OCI-LY7 (cell line): ENCODE data around the gene MACROH2A2. TPM values are rescaled to one million over a fixed set of nuclear protein-coding genes. Genes with fewer than 3 reads are reported as not detected.

Experiments
- BruUV-seq: library from RNA; stranded (reverse); fragments of 400-500 nt; replicated peaks from 2 replicates; lab custom pipeline; 2021; lab: Mats Ljungman, UMichigan
- CTCF ChIA-PET: fragments of 300-600 bp; sonication (Branson Sonifier 250); formaldehyde crosslinking; loops from one replicate; lab custom pipeline; 2022; ENCODE audit warnings: antibody characterized with exemption; ENCODE audit not compliant: unreplicated experiment; lab: Charles Lee
- POLR2A ChIA-PET: fragments of 300-600 bp; sonication (Branson Sonifier 250); formaldehyde crosslinking; loops from one replicate; lab custom pipeline; 2022; ENCODE audit warnings: antibody characterized with exemption; lab: Charles Lee
- DNase-seq: peaks from one replicate; pipeline ENCODE4 v3.0.0-alpha.2; 2015; ENCODE audit warnings: low spot score
- H2AFZ ChIP-seq: fragments of 200-600 bp; sonication (generic), shearing (Covaris generic); 2 replicates; pipeline ENCODE4 v1.6.1; 2014; ENCODE audit warnings: mild to moderate bottlenecking, antibody characterized with exemption, low read length, moderate library complexity
- H3K27ac ChIP-seq: fragments of 200-600 bp; sonication (generic); 2 replicates; pipeline ENCODE4 v1.5.1; 2014; ENCODE audit warnings: mixed run types, low read depth, mild to moderate bottlenecking, moderate library complexity, low read length, inconsistent platforms; ENCODE audit not compliant: poor library complexity, severe bottlenecking
- H3K36me3 ChIP-seq: fragments of 200-600 bp; sonication (generic); 2 replicates; pipeline ENCODE4 v1.6.1; 2014; ENCODE audit warnings: mild to moderate bottlenecking, antibody characterized with exemption, low read length, moderate library complexity, mixed read lengths; ENCODE audit not compliant: insufficient read depth
- H3K4me1 ChIP-seq: fragments of 200-600 bp; sonication (generic); 2 replicates; pipeline ENCODE4 v1.5.1; 2014; ENCODE audit warnings: mild to moderate bottlenecking, low read length; ENCODE audit not compliant: insufficient read depth, poor library complexity, severe bottlenecking
- H3K4me2 ChIP-seq: fragments of 200-600 bp; sonication (generic); 2 replicates; pipeline ENCODE4 v1.6.1; 2014; ENCODE audit warnings: mild to moderate bottlenecking, low read length
- H3K4me3 ChIP-seq: fragments of 200-600 bp; sonication (generic); 2 replicates; pipeline ENCODE4 v1.5.1; 2014; ENCODE audit warnings: mild to moderate bottlenecking, low read depth, low read length; ENCODE audit not compliant: poor library complexity, severe bottlenecking
- H3K79me2 ChIP-seq: fragments of 200-600 bp; sonication (generic); 2 replicates; pipeline ENCODE4 v1.6.1; 2016; ENCODE audit warnings: low read depth, mild to moderate bottlenecking, low read length, moderate library complexity, mixed read lengths; ENCODE audit not compliant: insufficient read depth
- H3K9me2 ChIP-seq: fragments of 200-600 bp; sonication (generic); 2 replicates; pipeline ENCODE4 v1.6.1; 2016; ENCODE audit warnings: mild to moderate bottlenecking, low read length, mixed read lengths; ENCODE audit not compliant: insufficient read depth
- H3K9me3 ChIP-seq: fragments of 200-600 bp; sonication (generic); 2 replicates; pipeline ENCODE4 v1.6.1; 2014; ENCODE audit warnings: mild to moderate bottlenecking, mixed run types, low read length, mixed read lengths
- H4K20me1 ChIP-seq: fragments of 200-600 bp; sonication (generic); 2 replicates; pipeline ENCODE4 v1.6.1; 2014; ENCODE audit warnings: mild to moderate bottlenecking, antibody characterized with exemption, low read length, moderate library complexity, mixed read lengths; ENCODE audit not compliant: insufficient read depth
- EZH2phosphoT487 ChIP-seq: fragments of 200-600 bp; sonication (generic); IDR thresholded peaks from 2 replicates; pipeline ENCODE4 v1.6.1; 2018; ENCODE audit warnings: low read depth, borderline replicate concordance, mild to moderate bottlenecking, mixed run types, antibody characterized with exemption, low read length, moderate library complexity, mixed read lengths
- intact Hi-C: fragments of 100-400 bp; cut with micrococcal nuclease; formaldehyde crosslinking; loops from one replicate; pipeline ENCODE4 v1.10.0; 2022; ENCODE audit not compliant: unreplicated experiment
- total RNA-seq, 2 experiments: library from RNA; depleted of rRNA in 1 of 2; stranded (reverse); fragments of >200 nt in 1 of 2; shearing (Covaris generic) in 1 of 2; gene quantifications; 2 replicates each; pipeline ENCODE4 v1.2.3, GENCODE V29; 2014 to 2022
- TF ChIP-seq, protein P1 (sequence below): fragments of 200-600 bp; sonication (generic); conservative IDR thresholded peaks from 2 replicates; pipeline ENCODE4 v1.5.1; 2014; ENCODE audit warnings: mild to moderate bottlenecking, antibody characterized with exemption, low read length, moderate library complexity, mixed read lengths

Gene MACROH2A2
- total RNA-seq, 2 experiments from 2014 or later = not detected

DNA sequence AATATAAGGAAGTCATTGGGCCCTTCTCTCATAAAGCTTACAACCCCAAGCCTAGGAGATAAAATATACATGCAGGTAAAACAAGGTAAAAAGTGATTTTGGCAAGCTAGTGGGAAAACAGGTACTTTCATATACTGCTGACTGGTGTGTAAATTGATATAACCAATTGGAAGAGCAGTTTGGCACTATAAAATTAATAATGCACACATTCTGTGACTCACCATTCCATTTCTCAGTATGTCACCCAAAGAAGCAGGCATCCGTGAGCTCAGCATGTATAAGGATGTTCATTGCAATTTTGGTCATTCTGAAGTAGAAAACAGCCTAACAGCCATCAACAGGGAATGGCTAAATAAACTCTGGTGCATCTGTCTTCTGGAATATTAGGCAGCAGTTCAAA is 2.9 kb downstream of the MACROH2A2 start:
- ChIA-PET POLR2A (no interaction called here), CTCF (no interaction called here)
- Histone ChIP-seq H3K79me2 (no peaks in the 10 kb centered on the region), H2AFZ (no peak overlapping the region), H3K4me2 (no peak overlapping the region), H3K4me3 (no peak overlapping the region), H3K27ac (no peak overlapping the region), H4K20me1 (no peaks in the 10 kb centered on the region), H3K9me2 (no peaks in the 10 kb centered on the region), H3K9me3 (no peaks in the 10 kb centered on the region), H3K36me3 (no peaks in the 10 kb centered on the region), H3K4me1 (no peaks in the 10 kb centered on the region)
- no peak for DNase-seq
- intact Hi-C loops = no loop called here
- BruUV-seq = no TSS peak
- TF ChIP-seq, protein P1, sequence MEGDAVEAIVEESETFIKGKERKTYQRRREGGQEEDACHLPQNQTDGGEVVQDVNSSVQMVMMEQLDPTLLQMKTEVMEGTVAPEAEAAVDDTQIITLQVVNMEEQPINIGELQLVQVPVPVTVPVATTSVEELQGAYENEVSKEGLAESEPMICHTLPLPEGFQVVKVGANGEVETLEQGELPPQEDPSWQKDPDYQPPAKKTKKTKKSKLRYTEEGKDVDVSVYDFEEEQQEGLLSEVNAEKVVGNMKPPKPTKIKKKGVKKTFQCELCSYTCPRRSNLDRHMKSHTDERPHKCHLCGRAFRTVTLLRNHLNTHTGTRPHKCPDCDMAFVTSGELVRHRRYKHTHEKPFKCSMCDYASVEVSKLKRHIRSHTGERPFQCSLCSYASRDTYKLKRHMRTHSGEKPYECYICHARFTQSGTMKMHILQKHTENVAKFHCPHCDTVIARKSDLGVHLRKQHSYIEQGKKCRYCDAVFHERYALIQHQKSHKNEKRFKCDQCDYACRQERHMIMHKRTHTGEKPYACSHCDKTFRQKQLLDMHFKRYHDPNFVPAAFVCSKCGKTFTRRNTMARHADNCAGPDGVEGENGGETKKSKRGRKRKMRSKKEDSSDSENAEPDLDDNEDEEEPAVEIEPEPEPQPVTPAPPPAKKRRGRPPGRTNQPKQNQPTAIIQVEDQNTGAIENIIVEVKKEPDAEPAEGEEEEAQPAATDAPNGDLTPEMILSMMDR = no peak
- no peak for TF ChIP-seq EZH2phosphoT487

DNA sequence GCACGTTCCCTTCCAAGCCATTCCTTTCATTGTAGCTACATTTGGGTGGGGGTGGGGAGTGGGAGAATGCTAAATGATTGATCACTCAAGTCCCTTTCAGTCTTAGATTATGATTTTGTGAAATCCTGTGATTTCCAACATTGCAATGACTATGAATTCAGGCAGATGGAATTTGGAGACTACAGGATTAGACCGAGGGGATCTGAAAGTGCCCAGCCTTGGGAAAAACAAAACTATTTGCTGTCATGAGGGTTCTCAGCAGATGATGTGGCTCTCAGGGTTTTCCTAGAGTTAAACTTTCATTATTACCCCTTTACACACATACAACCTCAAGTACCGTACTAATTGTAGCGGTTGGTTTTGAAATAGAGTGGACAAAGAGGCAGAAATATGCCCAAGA is 4.7 kb downstream of the MACROH2A2 start:
- H3K4me1 ChIP-seq = no peaks in the 10 kb centered on the region
- intact Hi-C loops = no loop called here
- no peaks in the 10 kb centered on the region for H3K9me3 ChIP-seq
- H3K9me2 ChIP-seq = no peaks in the 10 kb centered on the region
- no peak overlapping the region for H3K4me2 ChIP-seq
- H4K20me1 ChIP-seq = no peaks in the 10 kb centered on the region
- H2AFZ ChIP-seq = no peak overlapping the region
- no peak overlapping the region for H3K27ac ChIP-seq
- POLR2A ChIA-PET = no interaction called here
- no peaks in the 10 kb centered on the region for H3K36me3 ChIP-seq
- no peaks in the 10 kb centered on the region for H3K79me2 ChIP-seq
- no peak for DNase-seq
- H3K4me3 ChIP-seq = no peak overlapping the region
- no TSS peak for BruUV-seq
- CTCF ChIA-PET = no interaction called here
- TF ChIP-seq, protein P1 = no peak
- no peak for TF ChIP-seq EZH2phosphoT487

DNA sequence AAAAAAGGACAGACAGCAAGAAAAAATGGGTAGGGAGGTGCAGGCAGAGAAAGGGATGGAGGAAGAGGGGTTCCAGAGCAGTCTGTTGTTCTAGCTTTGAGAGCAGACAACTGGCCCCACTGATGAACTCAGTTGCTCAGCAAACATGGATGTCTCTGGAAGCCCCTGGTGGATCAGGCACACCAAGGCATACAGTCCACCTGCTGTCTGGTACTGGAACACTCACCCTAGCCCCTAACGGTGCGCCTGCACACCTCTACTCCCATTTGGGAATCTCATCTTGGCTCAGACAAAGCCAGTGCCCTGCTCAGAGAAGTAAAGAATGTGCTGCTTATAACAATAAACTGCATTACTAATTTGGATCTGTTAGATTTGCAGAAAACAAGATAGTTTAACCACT is 7.7 kb downstream of the MACROH2A2 start:
- H2AFZ ChIP-seq = no peak overlapping the region
- ChIA-PET CTCF (no interaction called here), POLR2A (interaction anchor here (1.2 kb wide), 1 partner anchor 642 kb away, joined by 3 read pairs; no protein-coding TSS in a partner anchor)
- TF ChIP-seq, protein P1 = no peak
- TF ChIP-seq EZH2phosphoT487 = no peak
- no peaks in the 10 kb centered on the region for H3K79me2 ChIP-seq
- H3K27ac ChIP-seq = no peak overlapping the region
- no peaks in the 10 kb centered on the region for H3K9me3 ChIP-seq
- no peak overlapping the region for H3K4me2 ChIP-seq
- no peaks in the 10 kb centered on the region for H4K20me1 ChIP-seq
- H3K36me3 ChIP-seq = no peaks in the 10 kb centered on the region
- intact Hi-C loops = no loop called here
- no peaks in the 10 kb centered on the region for H3K4me1 ChIP-seq
- no peak for DNase-seq
- BruUV-seq = no TSS peak
- no peak overlapping the region for H3K4me3 ChIP-seq
- no peaks in the 10 kb centered on the region for H3K9me2 ChIP-seq
